ENCODE results near the gene MUC12.
"Not testable (repeated sequence)": the region's sequence is repeated elsewhere in the genome, so short reads cannot be mapped to it uniquely, and the experiment has no call there.

GRCh38 chr7:100998530-100998929 lies 29.2 kb downstream of the MUC12 start:
- not testable (repeated sequence) for TF ChIP-seq ZNF274 (IDR thresholded peaks at IDR 0.05; ENCODE audit: low read depth, low read length); YY1 (IDR thresholded peaks at IDR 0.05; ENCODE audit: insufficient read depth, insufficient read length)
